NCI-H82 treated with DMSO at 0.1 percent for 48 hours (cell line): ENCODE results near the gene PARK7.

ENCODE experiments used
- DNase-seq: peaks from one replicate; lab custom pipeline; 2025; ENCODE audit not compliant: unreplicated experiment; lab: John Stamatoyannopoulos, UW

PARK7 gene

GRCh38 chr1:7980984-7981383 is 19.5 kb downstream of the PARK7 start:
- DNase-seq, result no peak

- DNase-seq, result no peak
Measured at GRCh38 chr1:7983086-7983778, 21.7 kb downstream of the PARK7 start.

GRCh38 chr1:7984811-7985210 is 23.3 kb downstream of the PARK7 start:
- DNase-seq, result no peak

GRCh38 chr1:7985851-7986612 is 24.5 kb downstream of the PARK7 start:
- no peak for DNase-seq

- DNase-seq, result no peak
Measured at GRCh38 chr1:7987528-7987927, 26.0 kb downstream of the PARK7 start.

GRCh38 chr1:7988576-7988975 is 27.1 kb downstream of the PARK7 start:
- DNase-seq, result no peak

- DNase-seq, result no peak
Measured at GRCh38 chr1:7989762-7990428, 28.4 kb downstream of the PARK7 start.

GRCh38 chr1:7991504-7992440 is 30.3 kb downstream of the PARK7 start:
- DNase-seq, result no peak

GRCh38 chr1:7992885-7993284 is 31.4 kb downstream of the PARK7 start:
- DNase-seq, result no peak

- DNase-seq, result no peak
Measured at GRCh38 chr1:7993593-7994479, 32.3 kb downstream of the PARK7 start.

GRCh38 chr1:7994827-7995226 is 33.3 kb downstream of the PARK7 start:
- DNase-seq, result no peak

GRCh38 chr1:7995437-7995836 is 33.9 kb downstream of the PARK7 start:
- DNase-seq, result no peak

- DNase-seq, result no peak
Measured at GRCh38 chr1:8002329-8002910, 40.9 kb downstream of the PARK7 start.

- no peak for DNase-seq
Measured at GRCh38 chr1:8002921-8003320, 41.4 kb downstream of the PARK7 start.

GRCh38 chr1:8003438-8004112 is 42.1 kb downstream of the PARK7 start:
- no peak for DNase-seq

GRCh38 chr1:8004113-8004802 is 42.7 kb downstream of the PARK7 start:
- DNase-seq, result no peak

GRCh38 chr1:8004803-8005573 is 43.5 kb downstream of the PARK7 start:
- no peak for DNase-seq
